ENCODE data around the gene ZNF37A. TPM values are rescaled to one million over a fixed set of nuclear protein-coding genes. Genes with fewer than 3 reads are reported as not detected.
A peak's percentile ranks its signal among the peaks of the same experiment; 100 is the strongest.
"Not testable (repeated sequence)": the region's sequence is repeated elsewhere in the genome, so short reads cannot be mapped to it uniquely, and the experiment has no call there.

Gene ZNF37A
- total RNA-seq, 4 donors from 2014 or later = 7.3 to 25.3 (median 8.9) TPM

DNA sequence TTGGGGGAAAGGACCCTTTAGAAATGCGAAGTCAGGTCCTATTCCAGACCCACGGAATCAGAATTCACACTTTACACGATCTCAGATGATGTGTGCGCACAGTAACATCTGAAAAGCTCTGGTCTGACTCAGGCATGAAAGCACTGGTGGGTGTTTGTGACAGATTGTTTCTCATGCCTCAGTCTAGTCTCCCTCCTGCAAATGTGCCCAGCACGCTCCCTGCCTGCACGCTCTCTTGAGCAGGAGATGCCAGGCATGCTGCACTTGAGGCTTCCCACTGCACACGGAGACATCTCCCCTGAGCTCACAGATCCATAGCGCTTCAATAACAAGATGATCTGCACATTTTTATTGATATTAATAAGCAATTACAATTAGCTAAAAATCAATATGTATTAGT is 23.6 kb upstream of the ZNF37A start:
- Histone ChIP-seq H3K4me3 (no peak overlapping the region), H3K36me3 (no peaks in the 10 kb centered on the region), H3K27ac (no peak overlapping the region), H3K9me3 (no peaks in the 10 kb centered on the region), H3K4me1 (no peaks in the 10 kb centered on the region), H3K27me3 (no peaks in the 10 kb centered on the region)
- 93% methylated on average over 8 of the region's 8 CpGs for WGBS
- DNase-seq (ENCODE audit: low spot score in 2 of 2) = no peak
- TF ChIP-seq POLR2A (IDR thresholded peaks at IDR 0.05) = no peak
- TF ChIP-seq, protein P1, sequence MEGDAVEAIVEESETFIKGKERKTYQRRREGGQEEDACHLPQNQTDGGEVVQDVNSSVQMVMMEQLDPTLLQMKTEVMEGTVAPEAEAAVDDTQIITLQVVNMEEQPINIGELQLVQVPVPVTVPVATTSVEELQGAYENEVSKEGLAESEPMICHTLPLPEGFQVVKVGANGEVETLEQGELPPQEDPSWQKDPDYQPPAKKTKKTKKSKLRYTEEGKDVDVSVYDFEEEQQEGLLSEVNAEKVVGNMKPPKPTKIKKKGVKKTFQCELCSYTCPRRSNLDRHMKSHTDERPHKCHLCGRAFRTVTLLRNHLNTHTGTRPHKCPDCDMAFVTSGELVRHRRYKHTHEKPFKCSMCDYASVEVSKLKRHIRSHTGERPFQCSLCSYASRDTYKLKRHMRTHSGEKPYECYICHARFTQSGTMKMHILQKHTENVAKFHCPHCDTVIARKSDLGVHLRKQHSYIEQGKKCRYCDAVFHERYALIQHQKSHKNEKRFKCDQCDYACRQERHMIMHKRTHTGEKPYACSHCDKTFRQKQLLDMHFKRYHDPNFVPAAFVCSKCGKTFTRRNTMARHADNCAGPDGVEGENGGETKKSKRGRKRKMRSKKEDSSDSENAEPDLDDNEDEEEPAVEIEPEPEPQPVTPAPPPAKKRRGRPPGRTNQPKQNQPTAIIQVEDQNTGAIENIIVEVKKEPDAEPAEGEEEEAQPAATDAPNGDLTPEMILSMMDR (IDR thresholded peaks at IDR 0.05) = no peak
- TF ChIP-seq POLR2AphosphoS5 (IDR thresholded peaks at IDR 0.05) = no peak
- TF ChIP-seq EP300 (IDR thresholded peaks at IDR 0.05) = no peak

DNA sequence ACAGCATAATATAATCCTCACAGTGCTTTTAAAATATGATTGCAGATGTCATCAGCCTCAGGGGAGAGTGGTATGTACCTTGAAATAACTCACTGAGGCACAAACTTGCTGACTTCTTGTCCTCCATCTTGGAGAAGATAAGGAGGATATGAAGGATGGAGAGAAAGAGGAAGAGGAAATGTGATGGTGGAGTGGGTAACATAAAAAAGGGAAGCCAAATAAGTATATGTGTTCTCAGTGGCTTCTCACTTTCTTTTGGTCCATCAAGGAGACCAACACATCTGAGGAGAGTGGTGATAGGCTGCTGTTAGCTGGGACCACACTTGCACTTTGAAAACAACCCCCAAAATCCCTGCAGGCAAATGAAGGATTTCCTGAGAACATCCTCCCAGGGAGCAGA is 21.6 kb upstream of the ZNF37A start:
- no peaks in the 10 kb centered on the region for H3K4me1 ChIP-seq
- no peaks in the 10 kb centered on the region for H3K27me3 ChIP-seq
- H3K9me3 ChIP-seq = no peaks in the 10 kb centered on the region
- no peak overlapping the region for H3K4me3 ChIP-seq
- H3K27ac ChIP-seq = no peak overlapping the region
- no peaks in the 10 kb centered on the region for H3K36me3 ChIP-seq
- DNase-seq (ENCODE audit: low spot score in 2 of 2) = no peak
- TF ChIP-seq, protein P1 (IDR thresholded peaks at IDR 0.05) = no peak
- TF ChIP-seq EP300 (IDR thresholded peaks at IDR 0.05) = no peak
- no peak for TF ChIP-seq POLR2AphosphoS5 (IDR thresholded peaks at IDR 0.05)
- no peak for TF ChIP-seq POLR2A (IDR thresholded peaks at IDR 0.05)

DNA sequence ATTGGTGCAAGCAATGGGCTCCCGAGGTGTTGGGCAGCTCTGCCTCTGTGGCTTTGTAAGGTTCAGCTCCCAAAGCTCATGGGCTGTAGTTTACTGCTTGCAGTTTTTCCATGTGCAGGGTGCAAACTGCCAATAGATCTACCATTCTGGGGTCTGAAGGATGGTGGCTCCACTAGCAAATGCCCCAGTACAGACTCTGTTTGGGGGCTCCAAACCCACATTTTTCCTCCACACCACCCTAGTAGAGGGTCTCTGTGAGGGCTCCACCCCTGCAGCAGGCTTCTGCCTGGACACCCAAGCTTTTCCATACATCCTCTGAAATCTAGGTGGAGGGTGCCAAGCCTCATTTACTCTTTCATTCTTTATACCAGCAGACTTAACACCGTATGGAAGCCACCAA is 17.4 kb upstream of the ZNF37A start:
- DNase-seq (ENCODE audit: low spot score in 2 of 2) = no peak
- WGBS = 92% methylated on average over 2 of the region's 2 CpGs
- H3K4me3 ChIP-seq = no peak overlapping the region
- H3K9me3 ChIP-seq = no peaks in the 10 kb centered on the region
- TF ChIP-seq EP300 (IDR thresholded peaks at IDR 0.05) (no peak), POLR2AphosphoS5 (IDR thresholded peaks at IDR 0.05) (no peak), POLR2A (IDR thresholded peaks at IDR 0.05) (no peak)
- TF ChIP-seq, protein P1 (IDR thresholded peaks at IDR 0.05) = no peak
- no peak overlapping the region for H3K27ac ChIP-seq
- H3K36me3 ChIP-seq = no peaks in the 10 kb centered on the region
- H3K27me3 ChIP-seq = peaks cover 4% of the 10 kb centered on the region
- no peaks in the 10 kb centered on the region for H3K4me1 ChIP-seq

DNA sequence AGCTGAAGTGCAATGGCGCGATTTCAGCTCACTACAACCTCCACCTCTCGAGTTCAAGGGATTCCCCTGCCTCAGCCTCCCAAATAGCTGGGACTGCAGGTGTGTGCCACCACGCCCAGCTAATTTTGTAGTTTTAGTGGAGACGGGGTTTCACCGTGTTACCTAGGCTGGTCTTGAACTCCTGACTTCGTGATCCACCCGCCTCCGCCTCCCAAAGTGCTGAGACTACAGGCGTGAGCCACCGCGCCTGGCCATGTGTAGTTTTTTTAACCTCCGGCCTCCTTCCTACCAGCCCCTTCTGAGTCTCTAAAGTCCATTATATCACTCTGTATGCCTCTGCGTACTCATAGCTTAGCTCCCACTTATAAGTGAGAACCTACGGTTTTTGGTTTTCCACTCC is 819 bp upstream of the ZNF37A start:
- H3K9me3 ChIP-seq = not testable (repeated sequence)

DNA sequence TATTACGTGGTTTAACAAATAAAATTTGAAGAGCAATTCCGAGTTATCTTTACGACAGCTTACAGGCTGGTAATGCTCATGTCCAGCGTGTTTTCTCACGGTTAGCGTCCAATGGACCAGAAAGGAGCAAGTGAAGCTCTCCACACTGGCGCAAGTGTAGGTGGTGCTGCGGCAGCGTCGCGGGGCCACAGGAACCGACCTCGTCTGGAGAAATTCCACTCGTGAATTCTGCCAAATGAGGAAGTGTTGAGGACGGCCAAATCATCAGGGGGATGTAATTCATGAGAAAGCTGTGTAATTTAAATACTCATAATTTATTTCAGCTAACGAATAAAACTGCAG is 350 bp upstream of the ZNF37A start:
- Histone ChIP-seq H3K27ac (no peak overlapping the region), H3K27me3 (no peaks in the 10 kb centered on the region), H3K9me3 (no peaks in the 10 kb centered on the region), H3K4me1 (peaks cover 15% of the 10 kb centered on the region), H3K36me3 (peaks cover 27% of the 10 kb centered on the region), H3K4me3 (peak overlapping the region; percentile 86)
- 28% methylated on average over 16 of the region's 16 CpGs for WGBS
- no peak for DNase-seq (ENCODE audit: low spot score in 2 of 2)
- TF ChIP-seq POLR2AphosphoS5 (IDR thresholded peaks at IDR 0.05) (no peak), EP300 (IDR thresholded peaks at IDR 0.05) (no peak), POLR2A (IDR thresholded peaks at IDR 0.05) (no peak)
- TF ChIP-seq, protein P1 (IDR thresholded peaks at IDR 0.05) = no peak

More for the DNA sequence above, 819 bp upstream of the ZNF37A start:
- not testable (repeated sequence) for H3K27me3 ChIP-seq; H3K27ac ChIP-seq; DNase-seq (ENCODE audit: low spot score in 2 of 2)
- Histone ChIP-seq H3K4me3 (peak overlapping the region; percentile 86), H3K36me3 (peaks cover 23% of the 10 kb centered on the region), H3K4me1 (peaks cover 15% of the 10 kb centered on the region)
- WGBS = 93% methylated on average over 15 of the region's 15 CpGs

DNA sequence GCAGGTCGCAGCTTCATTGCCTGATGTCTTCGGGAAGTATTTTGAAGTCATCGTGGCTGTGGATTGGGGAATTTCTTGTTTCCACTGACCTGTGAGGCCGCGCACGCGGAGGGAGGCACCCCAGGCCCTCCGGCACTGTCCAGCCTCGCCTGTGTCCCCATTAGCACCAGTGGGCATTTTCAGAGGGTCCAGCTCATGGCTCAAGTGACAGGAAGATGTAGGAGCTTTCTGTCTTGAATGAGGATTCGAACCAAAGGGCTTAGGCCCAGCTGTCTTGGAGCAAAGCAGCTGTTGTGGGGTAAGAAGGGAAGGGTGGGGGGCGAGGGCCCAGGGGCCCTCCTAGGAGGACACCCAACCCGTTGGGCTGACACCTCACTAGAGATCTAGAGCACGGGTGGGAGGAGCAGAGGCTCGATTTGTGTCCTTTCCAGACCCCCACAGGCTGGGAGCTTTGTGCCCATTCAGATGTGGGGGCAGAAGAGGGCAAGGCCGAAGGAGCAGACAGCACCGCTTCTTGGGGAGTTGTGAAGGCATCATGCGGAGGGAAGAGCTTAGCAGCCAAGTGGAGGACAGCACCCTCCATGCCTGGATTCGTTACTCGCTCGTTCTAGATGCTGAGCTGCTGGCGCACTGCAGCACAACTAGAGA is 914 bp downstream of the ZNF37A start:
- TF ChIP-seq POLR2A (IDR thresholded peaks at IDR 0.05) (no peak), EP300 (IDR thresholded peaks at IDR 0.05) (no peak), POLR2AphosphoS5 (IDR thresholded peaks at IDR 0.05) (no peak)
- TF ChIP-seq, protein P1 (IDR thresholded peaks at IDR 0.05) = no peak
- Histone ChIP-seq H3K4me1 (peaks cover 15% of the 10 kb centered on the region), H3K27ac (peak overlapping the region; percentile 79), H3K27me3 (no peaks in the 10 kb centered on the region), H3K36me3 (peaks cover 38% of the 10 kb centered on the region), H3K4me3 (peak overlapping the region; percentile 86), H3K9me3 (no peaks in the 10 kb centered on the region)
- no peak for DNase-seq (ENCODE audit: low spot score in 2 of 2)
- 52% methylated on average over 21 of the region's 21 CpGs for WGBS

Measured in suprapubic skin (tissue), 4 donors.